Stimulated activated CD4-positive, alpha-beta T cell treated with anti-CD3 and anti-CD28 coated beads, TNF-alpha, amount 100 ng/mL, for 4 hours (primary cell): Measurements from ENCODE around the gene UNC5C.

ENCODE experiments used
- DNase-seq, 3 experiments: peaks; one replicate each; pipeline ENCODE4 v3.0.0-alpha.2; 2020; ENCODE audit warnings: low read depth in 3 of 3

The UNC5C gene

DNA sequence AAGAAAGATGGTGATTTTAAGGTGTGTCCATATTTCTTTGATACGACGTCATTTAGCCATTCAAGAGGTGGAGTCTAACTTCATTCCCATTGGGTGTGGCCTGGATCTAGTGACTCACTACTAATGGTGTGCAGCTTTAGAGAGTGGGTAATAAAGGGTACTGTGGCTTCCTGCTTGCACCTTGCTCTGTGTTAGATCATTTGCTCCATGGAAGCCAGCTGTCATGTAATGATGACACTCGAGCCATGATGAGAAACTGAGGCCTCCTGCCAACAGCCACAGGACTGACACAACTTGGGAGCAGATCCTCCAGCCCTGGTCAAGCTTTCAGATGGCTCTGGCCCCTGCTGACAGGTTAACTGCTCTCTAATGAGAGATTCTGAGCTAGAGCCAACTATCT is 82.0 kb downstream of the UNC5C start:
- no peak for DNase-seq

DNA sequence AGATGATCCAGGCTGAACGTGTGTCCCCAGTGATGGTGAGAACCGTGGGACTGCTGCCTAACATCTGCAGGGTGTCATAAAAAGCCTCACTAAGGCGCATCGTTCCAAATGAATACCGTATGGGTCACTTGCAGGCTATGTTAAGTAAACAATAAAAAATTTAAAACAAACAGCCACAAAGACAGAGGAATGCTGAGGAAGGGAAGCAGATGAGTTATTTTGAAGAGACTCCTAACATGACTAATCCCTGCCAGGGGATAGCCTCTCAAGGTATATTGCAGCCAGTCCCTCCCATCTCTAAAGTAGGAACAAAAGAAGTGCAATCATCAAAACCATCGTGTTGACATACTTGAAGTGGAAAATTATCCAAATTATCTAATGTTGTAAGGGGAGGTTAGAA is 83.8 kb downstream of the UNC5C start:
- no peak for DNase-seq

DNA sequence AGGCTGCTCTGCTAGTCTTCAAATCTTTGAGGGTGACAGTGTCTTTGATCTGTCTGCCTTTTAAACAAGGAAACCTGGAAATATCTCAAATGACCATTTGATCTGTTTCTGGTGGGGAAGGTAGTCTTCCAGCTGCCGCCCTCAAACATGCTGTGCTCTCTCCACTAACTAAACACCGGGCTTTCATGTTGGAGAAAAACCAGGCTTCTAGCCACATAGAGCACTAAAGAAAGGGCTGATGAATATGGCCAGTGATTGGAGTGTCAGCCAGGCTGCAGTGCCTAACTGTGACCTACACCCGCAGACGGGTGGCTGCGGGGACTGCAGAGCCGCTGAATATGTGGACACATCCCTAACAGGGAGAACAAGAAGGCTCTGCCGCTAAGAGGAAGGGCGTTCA is 85.9 kb downstream of the UNC5C start:
- no peak for DNase-seq

DNA sequence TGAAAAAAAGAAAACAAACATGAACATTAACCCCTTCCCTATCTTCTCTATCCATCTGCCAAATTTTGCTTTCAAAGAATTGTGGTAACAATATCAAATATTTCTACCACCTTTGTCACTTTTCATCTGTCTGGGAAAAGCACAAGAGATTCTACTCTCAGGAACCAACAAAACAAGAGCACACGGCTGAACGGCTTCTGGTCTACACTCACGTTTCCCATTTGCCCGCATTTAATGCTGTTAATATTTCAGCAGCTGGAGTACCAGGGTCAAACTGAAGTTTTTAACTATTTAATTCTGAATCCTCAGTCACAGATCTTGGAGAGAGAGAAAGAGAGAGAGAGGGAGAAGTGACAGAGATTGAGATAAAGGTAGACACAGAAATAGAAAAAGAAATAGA is 91.4 kb downstream of the UNC5C start:
- no peak for DNase-seq

DNA sequence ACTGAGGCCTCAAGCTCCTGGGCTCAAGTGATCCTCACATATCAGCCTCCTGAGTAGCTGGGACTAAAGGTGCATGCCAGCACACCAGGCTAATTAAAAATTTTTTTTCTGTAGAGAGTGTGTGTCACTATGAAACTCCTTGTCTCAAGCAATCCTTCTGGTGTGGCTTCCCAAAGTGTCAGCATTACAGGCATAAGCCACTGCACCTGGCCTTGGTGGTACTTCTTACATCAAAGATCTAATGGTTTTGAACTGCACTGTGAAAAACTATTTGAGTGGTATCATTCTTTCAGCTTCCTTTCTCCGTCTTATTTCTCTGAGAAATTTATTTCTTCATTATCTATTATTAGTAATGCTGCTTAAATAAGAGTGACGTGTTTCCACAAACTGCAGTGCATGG is 98.5 kb downstream of the UNC5C start:
- DNase-seq: no peak

DNA sequence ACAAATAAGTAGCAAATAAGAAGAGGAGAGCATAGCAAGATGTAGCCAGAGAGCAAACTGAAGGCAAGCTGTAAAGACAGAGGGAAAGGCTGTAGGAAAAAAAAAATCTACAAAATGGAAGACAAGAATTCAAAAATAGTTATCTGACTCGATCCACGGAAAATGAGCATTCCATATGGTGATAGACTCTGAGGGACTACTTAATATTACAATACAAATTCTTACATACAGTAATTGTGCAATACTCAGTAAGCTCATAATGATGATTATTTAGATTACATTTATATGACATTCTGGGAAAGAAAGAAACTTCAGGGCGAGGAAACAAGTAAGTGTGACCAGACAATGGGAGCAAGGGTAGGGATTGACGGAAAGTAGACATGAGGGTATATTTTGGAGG is 102.6 kb downstream of the UNC5C start:
- no peak for DNase-seq

DNA sequence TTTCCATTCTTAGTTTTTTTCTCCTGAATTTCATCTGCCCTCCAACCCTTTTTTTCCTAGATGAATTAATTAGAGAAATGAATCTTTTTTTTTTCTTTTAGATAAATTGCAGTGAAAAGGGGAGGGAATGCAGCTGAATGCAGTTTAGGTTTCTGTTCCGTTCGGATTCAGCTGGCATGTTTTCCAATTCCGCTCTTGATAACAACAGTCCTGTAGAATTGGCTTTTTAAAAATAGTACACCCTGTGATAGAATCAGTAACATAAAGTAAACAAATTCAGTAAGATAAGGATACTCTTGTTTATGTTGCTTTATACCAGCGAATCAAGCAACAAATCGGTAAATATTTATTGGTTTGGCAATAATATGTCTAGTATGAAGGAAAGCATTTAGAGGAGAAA is 103.5 kb downstream of the UNC5C start:
- no peak for DNase-seq

DNA sequence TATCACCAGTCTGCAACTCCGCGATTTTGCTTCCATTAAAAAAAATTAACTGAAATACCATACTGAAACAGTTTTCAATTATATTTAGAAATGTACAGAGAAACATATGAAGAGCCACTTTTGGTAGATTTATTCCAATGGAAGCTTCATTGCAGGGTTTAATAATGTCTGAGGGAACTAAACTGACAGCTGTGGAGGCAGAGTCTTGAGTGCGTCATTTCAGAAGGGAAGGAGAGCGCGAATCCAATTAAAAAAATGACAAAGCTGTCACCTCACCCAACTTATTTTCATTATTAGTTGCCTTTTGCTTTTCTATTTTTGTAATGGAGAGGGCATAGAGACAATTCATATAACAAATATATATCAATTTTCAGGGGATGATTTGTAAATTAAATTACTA is 104.0 kb downstream of the UNC5C start:
- DNase-seq: no peak

DNA sequence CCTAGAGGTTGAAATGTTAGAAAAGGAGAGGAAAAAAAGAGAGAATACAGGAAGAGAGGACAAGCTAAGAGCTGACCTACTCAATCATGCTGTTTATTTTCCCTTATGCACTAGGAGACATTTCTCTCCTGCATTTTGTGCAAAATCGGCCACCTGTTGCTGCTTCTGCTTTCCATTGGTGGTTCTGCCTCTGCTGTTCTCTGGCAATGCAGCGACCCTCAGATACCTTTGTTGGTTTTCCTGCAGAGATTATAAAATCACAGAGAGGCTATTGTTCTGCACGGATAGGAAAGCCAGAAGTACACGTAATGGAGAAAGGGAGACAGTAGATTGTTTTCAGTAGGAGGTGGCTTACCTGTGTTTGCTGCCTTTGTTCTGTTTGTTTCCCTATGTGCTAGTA is 108.9 kb downstream of the UNC5C start:
- DNase-seq: no peak

DNA sequence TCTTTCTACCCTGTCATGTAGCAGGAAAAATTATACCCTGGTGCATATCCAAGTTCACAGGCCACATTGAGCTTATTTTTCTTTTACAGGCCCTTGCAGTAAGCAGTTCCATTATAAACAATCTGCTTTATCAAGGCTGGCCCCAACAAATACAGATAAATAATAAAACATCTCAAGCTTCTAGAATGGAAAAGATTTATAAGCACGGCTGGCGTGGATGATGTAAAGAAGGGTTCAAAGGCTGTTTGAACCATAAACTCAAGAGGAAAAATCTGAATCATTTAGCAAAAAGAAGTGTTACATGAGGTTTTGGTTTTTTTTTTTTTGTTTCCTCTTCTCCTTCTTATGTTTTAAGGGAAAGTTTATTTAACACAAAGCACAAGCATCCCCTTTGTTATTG is 109.7 kb downstream of the UNC5C start:
- DNase-seq: no peak

DNA sequence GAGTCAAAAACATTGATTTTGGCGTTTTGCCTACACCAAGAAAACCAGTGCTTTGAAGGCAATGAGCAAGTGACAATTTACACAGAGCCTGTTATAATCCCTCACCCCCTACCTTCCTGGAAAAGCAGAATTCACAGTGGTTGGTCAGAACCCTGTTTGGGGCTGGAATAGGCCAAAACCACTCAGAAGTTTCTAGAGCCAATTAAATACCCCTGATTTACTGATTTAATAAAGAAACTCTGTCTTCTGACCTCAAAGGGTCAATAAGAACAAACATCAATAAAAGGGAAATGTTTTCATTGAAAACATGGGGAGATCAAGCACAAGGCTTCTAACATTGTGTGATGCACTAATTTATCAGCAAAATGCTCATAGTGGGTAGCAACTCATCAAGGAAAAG is 116.3 kb downstream of the UNC5C start:
- DNase-seq: no peak

DNA sequence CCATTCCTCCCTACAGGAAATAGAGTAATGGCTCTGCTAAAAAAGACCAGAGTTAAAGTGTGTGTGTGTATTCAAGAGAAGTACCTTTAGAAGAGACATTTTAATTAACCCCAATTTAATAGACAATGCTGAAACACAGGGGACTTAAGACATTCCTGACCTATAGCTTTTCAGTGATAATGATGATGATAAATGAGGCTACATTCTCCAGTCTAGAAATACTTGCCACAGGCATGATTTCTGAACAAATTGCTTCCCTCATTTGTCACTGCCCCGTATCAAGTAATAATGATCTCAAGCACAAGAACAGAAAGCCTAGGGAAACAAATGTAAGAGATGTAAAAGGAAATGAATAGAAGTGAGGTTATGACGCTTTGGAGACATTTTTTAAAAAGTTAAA is 117.1 kb downstream of the UNC5C start:
- DNase-seq: no peak

DNA sequence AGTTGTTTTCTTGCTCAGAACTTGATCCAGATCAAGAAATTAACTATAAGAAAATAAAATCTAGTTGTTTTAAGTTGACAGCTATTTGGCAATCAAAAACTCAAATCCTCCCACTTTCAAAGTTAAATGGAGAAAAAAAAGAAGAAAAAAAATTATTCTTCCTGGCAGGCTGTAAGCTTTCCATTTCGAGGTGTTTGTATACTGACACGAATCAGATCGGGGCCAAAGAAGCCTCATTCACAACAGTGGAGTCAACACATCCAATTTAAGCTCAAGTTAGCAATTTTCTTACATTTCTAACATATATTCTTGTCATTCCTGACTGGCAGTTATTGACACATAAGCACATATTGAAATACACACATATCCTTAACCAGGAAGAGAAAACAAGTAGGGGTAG is 119.4 kb downstream of the UNC5C start:
- DNase-seq: no peak

DNA sequence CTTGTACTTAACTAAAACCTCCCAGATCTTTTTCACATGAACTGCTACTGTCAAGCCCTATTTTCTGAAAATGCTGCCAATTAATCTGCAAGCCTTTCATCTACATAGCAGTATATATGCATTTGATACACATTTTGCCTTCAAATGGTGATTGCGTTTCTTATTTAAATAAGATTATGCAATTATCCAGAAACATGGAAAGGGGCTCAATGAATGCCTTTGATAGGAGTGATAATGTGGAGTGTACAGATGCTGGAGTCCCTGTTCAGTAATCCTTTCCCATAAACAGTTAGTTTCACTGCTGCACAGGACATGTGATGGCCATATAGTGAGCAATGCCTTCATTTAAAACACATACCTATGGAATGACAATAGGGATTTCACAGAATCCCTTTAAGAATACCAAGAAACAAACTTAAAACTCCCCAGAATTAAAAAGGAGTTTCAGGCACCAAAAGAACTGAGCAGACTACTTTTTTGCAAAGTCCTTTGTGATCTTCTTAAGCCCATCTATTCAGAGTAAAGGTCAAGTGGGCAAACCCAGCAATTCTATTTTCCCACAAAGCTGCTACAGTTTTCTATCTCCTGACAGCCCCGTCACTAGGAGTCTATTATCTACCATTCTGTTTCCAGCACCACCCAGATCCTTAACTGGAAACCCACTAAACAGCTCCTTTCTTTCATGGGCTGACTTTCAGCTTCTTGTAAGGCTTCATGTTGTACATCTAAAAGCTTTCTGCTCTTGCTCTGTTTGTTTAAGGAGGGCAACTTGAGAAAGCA is 120.3 kb downstream of the UNC5C start:
- no peak for DNase-seq

DNA sequence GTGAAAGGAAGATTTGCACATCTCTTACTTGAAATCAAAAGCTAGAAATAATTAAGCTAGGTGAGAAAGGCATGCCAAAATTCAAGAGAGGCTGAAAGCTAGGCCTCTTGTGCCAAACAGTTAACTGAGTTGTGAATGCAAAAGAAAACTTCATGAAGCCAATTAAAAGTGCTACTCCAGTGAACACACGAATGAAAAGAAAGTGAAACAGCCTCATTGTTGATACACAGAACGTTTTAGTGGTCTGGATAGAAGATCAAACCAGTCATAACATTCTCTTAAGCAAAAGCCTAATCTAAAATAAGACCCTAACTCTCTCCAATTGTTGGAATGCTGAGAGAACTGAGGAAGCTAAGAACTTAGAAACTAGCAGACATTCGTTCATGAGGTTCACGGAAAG is 122.3 kb downstream of the UNC5C start:
- no peak for DNase-seq

DNA sequence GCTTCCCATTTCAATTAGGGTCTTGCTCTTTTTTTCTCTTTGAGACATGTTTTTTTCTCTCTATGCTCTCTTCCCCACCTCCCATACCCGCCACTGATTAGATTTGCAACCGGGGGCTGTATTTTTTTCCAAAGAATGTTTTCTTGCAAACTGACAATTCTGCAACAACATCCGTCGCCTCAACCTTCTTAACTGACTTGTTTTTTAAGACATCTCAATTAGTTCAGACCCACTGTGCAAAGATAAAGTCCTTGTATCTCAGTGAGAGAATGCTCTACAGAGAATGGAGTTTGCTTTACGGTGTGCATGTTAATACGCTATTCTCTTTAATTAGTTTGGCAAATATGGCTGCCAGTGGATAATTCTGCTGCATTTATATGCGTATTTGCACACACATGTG is 126.3 kb downstream of the UNC5C start:
- DNase-seq: no peak

DNA sequence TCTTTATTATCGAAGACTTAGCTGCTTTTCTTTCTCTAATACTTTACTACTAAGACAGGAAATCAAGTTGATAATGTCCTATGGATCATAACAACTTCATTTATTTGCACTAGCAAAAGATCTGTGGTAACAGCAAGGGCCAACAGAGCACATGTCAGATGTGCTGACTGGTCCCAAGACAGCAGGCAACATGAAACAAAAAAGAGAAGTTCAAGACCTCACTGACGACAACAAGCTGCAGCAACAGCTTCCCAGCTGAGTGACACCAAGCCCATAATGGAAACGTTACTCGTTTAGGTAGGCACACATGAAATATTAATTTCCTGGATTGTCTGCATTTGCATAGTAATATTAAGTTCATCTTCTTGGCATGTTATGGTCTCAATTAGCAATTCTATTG is 126.9 kb downstream of the UNC5C start:
- DNase-seq: no peak

DNA sequence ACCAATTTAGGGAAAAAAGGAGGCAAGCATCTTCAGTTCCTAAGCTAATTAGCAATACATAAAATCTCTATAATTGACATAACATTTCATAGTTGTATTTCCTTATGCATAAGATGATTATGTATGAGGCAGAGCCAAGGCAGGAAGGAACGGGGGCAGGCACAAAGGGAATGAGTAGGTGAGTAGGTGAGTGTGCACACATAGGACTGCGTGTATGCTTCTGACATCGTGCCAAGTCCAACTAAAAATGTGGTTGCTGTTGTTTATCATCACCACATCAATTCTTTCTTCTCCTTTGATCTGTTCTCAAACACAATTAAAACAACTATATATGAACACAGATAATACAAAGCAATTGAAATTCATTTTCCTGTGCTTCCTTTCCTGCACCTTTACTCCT is 131.2 kb downstream of the UNC5C start:
- DNase-seq: no peak

DNA sequence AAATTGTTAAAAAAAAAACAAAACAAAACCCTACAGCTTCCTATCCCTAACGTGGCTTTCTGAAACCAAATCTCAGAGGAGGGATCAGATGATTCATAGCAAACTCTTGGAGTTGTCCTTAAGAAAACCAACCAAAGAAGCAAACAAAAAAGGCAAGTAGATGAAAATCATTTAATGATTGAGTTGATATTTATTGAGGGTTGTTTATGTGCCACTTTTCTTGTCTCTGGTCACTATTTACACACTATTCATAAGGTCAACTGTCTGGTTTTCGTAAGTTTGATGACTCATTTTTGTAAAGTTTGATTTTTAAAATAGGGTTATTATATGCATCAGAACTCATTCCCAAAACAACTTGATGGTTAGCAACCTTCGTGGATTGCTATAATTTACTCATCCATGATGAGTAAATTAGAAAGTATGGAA is 133.4 kb downstream of the UNC5C start:
- DNase-seq: no peak

DNA sequence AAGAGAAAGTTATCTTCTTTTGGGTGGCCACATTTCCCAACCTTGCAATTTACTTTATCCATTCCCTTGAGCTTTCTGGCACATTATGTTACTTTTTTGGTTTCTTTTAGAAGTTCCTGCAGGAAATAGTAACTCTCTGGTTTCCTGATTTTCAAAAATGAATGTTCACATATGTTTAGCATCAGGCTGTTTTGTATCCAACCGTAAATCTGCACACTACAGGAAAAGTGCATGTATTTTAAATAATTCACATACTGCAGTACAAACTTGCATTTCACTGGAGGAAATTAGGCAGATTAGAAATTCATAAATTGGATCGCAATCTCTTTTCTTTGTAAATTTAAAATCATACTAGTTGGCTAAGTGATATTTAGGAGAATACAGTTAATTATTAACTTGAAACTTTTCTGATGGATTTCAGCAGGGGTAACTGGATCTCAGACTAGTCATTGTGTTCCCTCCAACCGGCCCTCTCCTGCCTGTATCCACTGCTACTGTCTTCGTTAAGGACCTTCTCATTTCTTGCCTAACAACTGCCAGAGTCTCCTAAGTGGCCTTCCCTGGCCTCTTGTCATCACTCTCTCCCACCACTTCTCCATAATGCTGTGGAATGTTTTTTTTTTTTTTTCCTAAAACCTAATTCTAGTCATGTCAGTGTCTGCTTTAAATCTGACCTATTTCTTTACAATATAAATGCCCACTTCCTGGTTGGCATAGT is 137.2 kb downstream of the UNC5C start:
- no peak for DNase-seq

DNA sequence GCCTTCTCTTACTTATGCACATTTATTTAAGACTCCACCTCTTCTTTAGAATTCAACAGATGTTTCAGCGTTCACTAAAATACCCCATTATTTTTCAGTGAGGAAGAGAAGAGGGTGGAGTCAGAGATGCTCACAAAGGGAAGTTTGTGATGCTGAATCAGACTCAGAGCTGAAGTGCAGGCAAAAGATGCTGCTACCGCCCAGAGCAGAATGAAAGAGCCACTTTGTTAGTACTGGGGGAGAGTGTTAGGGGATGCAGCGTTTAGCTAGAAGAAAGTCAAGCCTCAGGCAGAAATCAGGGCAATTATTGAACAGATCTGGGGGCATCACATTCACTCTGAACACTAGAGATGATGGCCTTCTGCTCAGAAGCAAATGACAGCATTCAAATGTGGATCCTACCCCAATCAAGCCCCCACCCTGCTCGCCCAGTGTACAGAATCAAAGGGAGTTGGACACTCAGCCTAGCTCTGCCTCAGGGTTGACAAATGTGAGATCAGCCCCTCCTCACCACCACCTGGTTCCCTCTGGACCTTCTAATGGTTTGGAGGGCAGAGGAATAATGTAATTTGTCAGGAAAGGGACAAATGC is 138.3 kb downstream of the UNC5C start:
- no peak for DNase-seq

DNA sequence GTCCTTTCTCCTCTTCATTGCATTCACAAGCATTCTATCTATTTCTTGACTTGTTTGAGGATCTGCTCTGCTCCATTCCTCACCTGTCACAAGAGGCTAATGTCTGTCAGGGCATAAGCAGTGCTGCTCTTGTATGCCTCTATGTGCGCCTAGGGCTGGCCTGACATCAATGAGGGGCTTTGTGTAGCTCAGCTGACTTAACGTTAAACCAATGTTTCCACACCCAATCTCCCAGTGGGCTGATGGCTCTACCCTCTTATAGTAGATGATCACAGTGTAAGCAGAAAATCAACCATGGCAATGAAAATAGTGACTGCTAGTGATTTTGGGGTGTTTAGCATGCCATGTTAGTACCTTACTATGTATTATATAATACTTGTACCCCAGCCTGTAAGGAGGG is 139.0 kb downstream of the UNC5C start:
- no peak for DNase-seq

DNA sequence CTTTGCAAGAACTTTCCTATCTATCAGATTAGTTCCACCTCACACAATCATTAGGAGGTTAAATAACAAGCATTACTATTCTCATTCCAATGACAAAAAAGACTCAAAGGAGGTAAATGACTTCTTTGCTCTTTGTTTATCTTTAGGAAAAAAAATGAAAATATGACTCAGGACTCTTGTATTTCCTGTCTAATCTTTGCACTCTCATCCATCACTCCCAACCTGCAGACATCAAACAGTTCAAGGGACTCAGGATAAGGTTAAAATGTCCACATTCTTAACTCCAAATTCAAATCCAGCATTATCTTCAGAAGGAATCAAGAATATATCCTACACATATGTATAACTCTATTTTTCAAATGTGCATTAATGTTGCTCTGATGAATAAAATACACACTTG is 139.6 kb downstream of the UNC5C start:
- DNase-seq: no peak
